ENCODE results near the gene ATP8A2. TPM values are rescaled to one million over a fixed set of nuclear protein-coding genes. Genes with fewer than 3 reads are reported as not detected.

The ATP8A2 gene
- total RNA-seq, 2 donors from 2014 or later, result 0.23 to 6.1 TPM

DNA sequence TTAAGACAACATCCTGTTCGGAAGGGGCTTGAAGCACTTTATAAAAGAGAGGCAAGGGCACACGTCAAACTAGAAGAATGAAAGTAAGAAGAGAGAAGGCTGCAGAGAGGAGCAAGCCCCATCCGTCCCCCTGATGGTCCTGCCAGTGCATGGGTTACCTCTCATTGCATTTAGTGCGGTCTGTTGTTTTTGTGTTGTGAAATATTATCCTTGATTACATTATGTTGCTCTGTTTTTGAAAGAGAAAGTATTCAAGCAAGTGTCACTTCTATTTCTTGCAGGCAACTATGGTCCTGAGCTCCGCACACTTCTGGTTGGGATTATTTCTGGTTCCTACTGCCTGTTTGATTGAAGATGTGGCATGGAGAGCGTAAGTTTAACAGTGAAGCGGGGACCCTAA is 589.5 kb downstream of the ATP8A2 start:
- Histone ChIP-seq H3K9me3 (no peaks in the 10 kb centered on the region), H3K36me3 (no peaks in the 10 kb centered on the region), H3K27me3 (replicated peaks; ENCODE audit: insufficient read depth) (no peaks in the 10 kb centered on the region), H3K4me1 (replicated peaks) (no peaks in the 10 kb centered on the region), H3K27ac (no peak overlapping the region), H3K4me3 (no peak overlapping the region)
- DNase-seq (ENCODE audit: low spot score), result no peak
- 96% methylated on average over 7 of the region's 7 CpGs for WGBS
- TF ChIP-seq, protein P1, sequence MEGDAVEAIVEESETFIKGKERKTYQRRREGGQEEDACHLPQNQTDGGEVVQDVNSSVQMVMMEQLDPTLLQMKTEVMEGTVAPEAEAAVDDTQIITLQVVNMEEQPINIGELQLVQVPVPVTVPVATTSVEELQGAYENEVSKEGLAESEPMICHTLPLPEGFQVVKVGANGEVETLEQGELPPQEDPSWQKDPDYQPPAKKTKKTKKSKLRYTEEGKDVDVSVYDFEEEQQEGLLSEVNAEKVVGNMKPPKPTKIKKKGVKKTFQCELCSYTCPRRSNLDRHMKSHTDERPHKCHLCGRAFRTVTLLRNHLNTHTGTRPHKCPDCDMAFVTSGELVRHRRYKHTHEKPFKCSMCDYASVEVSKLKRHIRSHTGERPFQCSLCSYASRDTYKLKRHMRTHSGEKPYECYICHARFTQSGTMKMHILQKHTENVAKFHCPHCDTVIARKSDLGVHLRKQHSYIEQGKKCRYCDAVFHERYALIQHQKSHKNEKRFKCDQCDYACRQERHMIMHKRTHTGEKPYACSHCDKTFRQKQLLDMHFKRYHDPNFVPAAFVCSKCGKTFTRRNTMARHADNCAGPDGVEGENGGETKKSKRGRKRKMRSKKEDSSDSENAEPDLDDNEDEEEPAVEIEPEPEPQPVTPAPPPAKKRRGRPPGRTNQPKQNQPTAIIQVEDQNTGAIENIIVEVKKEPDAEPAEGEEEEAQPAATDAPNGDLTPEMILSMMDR (IDR thresholded peaks at IDR 0.05), result no peak
- no peak for TF ChIP-seq POLR2AphosphoS5 (IDR thresholded peaks at IDR 0.05)
- TF ChIP-seq POLR2A (IDR thresholded peaks at IDR 0.05), result no peak
- intact Hi-C loops (cut with DNase I), result no loop called here

DNA sequence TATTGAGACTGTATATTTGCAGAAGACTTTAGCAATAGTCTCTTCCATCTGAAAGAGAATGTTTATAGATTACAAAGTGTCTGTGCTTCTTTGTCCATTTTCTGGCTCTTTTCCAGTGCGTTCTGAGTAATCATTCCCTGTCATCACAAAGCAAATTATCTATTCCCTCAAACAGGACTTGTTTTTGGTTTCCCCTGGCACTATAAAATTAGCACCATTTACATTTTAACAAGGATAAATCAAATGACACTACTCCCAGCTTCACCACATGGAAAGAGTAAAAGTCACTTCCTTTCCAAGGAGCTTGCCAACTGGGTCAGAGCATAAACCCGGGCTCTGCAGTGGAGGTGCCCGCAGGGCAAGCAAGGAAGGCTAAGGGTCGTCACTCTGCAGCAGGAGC is 591.9 kb downstream of the ATP8A2 start:
- TF ChIP-seq, protein P1 (IDR thresholded peaks at IDR 0.05), result no peak
- no peak for TF ChIP-seq POLR2A (IDR thresholded peaks at IDR 0.05)
- TF ChIP-seq POLR2AphosphoS5 (IDR thresholded peaks at IDR 0.05), result no peak
- Histone ChIP-seq H3K27me3 (replicated peaks; ENCODE audit: insufficient read depth) (no peaks in the 10 kb centered on the region), H3K4me3 (no peak overlapping the region), H3K27ac (no peak overlapping the region), H3K9me3 (no peaks in the 10 kb centered on the region), H3K4me1 (replicated peaks) (no peaks in the 10 kb centered on the region), H3K36me3 (no peaks in the 10 kb centered on the region)
- DNase-seq (ENCODE audit: low spot score), result no peak
- intact Hi-C loops (cut with DNase I), result no loop called here
- 19% methylated on average over 4 of the region's 4 CpGs for WGBS

DNA sequence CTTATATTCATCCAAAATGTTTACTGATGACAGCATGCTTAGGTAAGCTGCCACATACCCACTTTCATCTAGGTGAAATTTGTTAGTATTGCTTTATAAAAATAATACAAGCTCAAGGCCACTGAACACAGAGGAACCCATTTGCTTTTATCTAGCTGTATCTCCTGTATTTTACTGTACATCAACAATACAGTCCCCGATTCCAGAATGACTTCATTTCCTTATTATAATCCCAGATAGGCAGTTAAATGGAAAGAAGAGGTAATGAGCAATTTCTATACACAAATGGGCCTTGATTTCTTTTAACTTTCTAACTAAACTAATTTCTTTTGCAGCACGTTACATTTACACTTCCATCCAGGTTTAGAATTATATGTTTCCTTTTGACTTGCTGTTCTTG is 593.8 kb downstream of the ATP8A2 start:
- Histone ChIP-seq H3K4me3 (no peak overlapping the region), H3K27ac (no peak overlapping the region), H3K27me3 (replicated peaks; ENCODE audit: insufficient read depth) (no peaks in the 10 kb centered on the region), H3K36me3 (no peaks in the 10 kb centered on the region), H3K9me3 (no peaks in the 10 kb centered on the region), H3K4me1 (replicated peaks) (no peaks in the 10 kb centered on the region)
- TF ChIP-seq POLR2A (IDR thresholded peaks at IDR 0.05) (no peak), POLR2AphosphoS5 (IDR thresholded peaks at IDR 0.05) (no peak)
- TF ChIP-seq, protein P1 (IDR thresholded peaks at IDR 0.05), result no peak
- intact Hi-C loops (cut with DNase I), result no loop called here
- WGBS, result 75% methylated on average over 2 of the region's 2 CpGs
- no peak for DNase-seq (ENCODE audit: low spot score)

DNA sequence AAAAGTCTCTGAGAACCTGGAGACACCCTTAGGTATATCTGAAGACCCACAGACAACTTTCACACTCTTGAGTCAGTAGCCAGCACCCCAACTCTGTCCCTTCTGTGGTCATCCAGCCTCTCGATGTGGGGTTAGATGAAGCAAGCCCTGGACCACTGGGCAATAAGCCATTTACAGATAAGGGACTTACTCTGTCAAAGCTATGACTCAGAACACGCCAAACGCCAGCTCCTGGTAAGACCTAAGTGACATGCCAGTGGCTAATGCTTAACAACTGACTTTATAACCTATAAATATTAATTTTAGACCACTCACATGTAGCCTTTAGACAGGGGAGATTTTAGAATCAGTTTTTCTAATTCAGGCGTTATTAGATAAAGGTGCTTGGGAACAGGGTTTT is 594.3 kb downstream of the ATP8A2 start:
- H3K27ac ChIP-seq, result no peak overlapping the region
- TF ChIP-seq, protein P1 (IDR thresholded peaks at IDR 0.05), result no peak
- TF ChIP-seq POLR2A (IDR thresholded peaks at IDR 0.05), result no peak
- no peak for TF ChIP-seq POLR2AphosphoS5 (IDR thresholded peaks at IDR 0.05)
- DNase-seq (ENCODE audit: low spot score), result no peak
- no peak overlapping the region for H3K4me3 ChIP-seq
- no peaks in the 10 kb centered on the region for H3K36me3 ChIP-seq
- no peaks in the 10 kb centered on the region for H3K4me1 ChIP-seq (replicated peaks)
- intact Hi-C loops (cut with DNase I), result no loop called here
- no peaks in the 10 kb centered on the region for H3K27me3 ChIP-seq (replicated peaks; ENCODE audit: insufficient read depth)
- no peaks in the 10 kb centered on the region for H3K9me3 ChIP-seq
- WGBS, result 86% methylated on average over 4 of the region's 4 CpGs

DNA sequence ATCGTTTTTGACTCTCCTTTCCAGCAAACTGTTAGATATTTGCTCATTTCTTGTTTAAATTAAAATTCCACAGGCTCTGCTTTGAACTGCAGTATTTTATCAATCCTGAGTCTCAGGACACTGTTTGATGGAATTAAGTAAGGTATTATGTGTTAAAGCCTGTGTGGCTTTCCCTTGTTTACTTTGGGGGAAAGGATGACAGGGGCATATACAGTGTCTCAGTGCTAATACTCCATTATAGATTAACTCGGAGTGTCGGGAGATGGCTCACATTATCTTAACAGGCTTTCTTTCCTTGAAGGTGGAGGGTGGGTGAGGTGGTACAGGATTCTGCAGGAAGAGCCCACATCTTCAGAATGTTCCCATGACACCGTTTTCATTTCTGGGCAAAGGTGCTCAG is 595.4 kb downstream of the ATP8A2 start:
- H3K4me3 ChIP-seq, result no peak overlapping the region
- intact Hi-C loops (cut with DNase I), result no loop called here
- WGBS, result 70% methylated on average over 4 of the region's 4 CpGs
- H3K4me1 ChIP-seq (replicated peaks), result no peaks in the 10 kb centered on the region
- no peaks in the 10 kb centered on the region for H3K27me3 ChIP-seq (replicated peaks; ENCODE audit: insufficient read depth)
- no peak for DNase-seq (ENCODE audit: low spot score)
- no peaks in the 10 kb centered on the region for H3K9me3 ChIP-seq
- no peaks in the 10 kb centered on the region for H3K36me3 ChIP-seq
- no peak overlapping the region for H3K27ac ChIP-seq
- TF ChIP-seq, protein P1 (IDR thresholded peaks at IDR 0.05), result no peak
- no peak for TF ChIP-seq POLR2A (IDR thresholded peaks at IDR 0.05)
- no peak for TF ChIP-seq POLR2AphosphoS5 (IDR thresholded peaks at IDR 0.05)
